ENCODE data around the gene MYH10.

DNA sequence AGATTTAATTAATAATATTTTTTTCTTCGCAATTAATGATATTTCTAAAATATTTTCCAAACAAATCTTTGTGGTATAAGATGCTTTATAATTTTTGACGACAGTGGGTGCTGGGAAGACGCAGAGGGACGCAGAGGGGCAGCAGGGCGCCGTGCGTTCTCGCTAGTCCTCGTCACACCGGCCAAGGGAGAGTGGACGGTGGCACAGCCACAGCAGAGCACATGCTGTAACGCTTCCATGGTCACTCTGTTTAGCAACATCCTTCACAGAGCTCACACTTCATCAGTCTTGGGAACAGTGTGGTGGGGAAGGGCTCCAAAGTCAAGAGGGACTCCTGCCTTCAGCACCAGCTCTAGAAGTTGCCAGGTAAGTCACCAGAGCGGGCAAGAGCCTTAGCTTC is 134.4 kb downstream of the MYH10 start:
- TF ChIP-seq, protein P1, sequence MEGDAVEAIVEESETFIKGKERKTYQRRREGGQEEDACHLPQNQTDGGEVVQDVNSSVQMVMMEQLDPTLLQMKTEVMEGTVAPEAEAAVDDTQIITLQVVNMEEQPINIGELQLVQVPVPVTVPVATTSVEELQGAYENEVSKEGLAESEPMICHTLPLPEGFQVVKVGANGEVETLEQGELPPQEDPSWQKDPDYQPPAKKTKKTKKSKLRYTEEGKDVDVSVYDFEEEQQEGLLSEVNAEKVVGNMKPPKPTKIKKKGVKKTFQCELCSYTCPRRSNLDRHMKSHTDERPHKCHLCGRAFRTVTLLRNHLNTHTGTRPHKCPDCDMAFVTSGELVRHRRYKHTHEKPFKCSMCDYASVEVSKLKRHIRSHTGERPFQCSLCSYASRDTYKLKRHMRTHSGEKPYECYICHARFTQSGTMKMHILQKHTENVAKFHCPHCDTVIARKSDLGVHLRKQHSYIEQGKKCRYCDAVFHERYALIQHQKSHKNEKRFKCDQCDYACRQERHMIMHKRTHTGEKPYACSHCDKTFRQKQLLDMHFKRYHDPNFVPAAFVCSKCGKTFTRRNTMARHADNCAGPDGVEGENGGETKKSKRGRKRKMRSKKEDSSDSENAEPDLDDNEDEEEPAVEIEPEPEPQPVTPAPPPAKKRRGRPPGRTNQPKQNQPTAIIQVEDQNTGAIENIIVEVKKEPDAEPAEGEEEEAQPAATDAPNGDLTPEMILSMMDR (IDR thresholded peaks at IDR 0.05) = no peak
- TF ChIP-seq POLR2AphosphoS5 (IDR thresholded peaks at IDR 0.05; ENCODE audit: insufficient read depth in 1 of 2, low read depth in 1 of 2) = no peak
